HG03025 (cell line): ENCODE data around the gene SLC25A30.
"Not testable (repeated sequence)": the region's sequence is repeated elsewhere in the genome, so short reads cannot be mapped to it uniquely, and the experiment has no call there.

Experiments
- ATAC-seq: cut with Tn5 transposase; IDR thresholded peaks from one replicate; pipeline ENCODE4 v1.9.1; 2021; ENCODE audit warnings: mild to moderate bottlenecking, moderate library complexity; ENCODE audit not compliant: unreplicated experiment, low FRiP score

The SLC25A30 gene

GRCh38 chr13:45433381-45433790 is 15.2 kb upstream of the SLC25A30 start:
- ATAC-seq: no peak

GRCh38 chr13:45432737-45433380 is 14.7 kb upstream of the SLC25A30 start:
- ATAC-seq: no peak

DNA sequence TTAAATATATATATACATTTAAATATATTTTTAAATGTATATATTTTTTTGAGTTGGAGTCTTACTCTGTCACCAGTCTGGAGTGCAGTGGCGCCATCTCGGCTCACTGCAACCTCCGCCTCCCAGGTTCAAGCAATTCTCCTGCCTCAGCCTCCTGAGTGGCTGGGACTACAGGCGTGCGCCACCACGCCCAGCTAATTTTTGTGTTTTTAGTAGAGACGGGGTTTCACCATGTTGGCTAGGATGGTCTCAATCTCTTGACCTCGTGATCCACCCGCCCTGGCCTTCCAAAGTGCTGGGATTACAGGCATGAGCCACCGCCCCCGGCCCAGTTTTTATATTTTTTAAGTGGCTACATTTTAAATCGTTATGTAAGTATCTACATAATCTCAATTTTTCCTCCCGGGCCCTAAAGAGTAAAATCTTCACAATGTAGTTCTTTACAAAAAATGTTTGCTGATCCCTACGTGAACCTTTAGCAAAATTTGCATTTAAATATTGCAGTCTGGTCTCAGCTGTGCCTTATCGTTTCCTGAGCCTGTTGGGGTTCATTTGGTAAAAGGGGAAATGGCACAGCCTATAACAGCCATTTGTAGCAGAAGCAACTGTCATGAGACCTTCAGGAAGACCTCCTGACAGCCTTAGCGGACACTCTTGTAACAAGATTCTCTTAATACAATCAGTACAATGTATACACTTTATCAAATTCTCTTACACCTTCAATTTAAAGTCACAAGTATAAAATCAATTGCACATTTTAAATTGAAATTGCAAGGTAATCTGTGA is 8.1 kb upstream of the SLC25A30 start:
- not testable (repeated sequence) for ATAC-seq

GRCh38 chr13:45422731-45423292 is 4.6 kb upstream of the SLC25A30 start:
- no peak for ATAC-seq

- ATAC-seq: no peak
Observed at GRCh38 chr13:45419945-45420344, 1.8 kb upstream of the SLC25A30 start.

GRCh38 chr13:45419389-45419788 is 1.2 kb upstream of the SLC25A30 start:
- not testable (repeated sequence) for ATAC-seq

DNA sequence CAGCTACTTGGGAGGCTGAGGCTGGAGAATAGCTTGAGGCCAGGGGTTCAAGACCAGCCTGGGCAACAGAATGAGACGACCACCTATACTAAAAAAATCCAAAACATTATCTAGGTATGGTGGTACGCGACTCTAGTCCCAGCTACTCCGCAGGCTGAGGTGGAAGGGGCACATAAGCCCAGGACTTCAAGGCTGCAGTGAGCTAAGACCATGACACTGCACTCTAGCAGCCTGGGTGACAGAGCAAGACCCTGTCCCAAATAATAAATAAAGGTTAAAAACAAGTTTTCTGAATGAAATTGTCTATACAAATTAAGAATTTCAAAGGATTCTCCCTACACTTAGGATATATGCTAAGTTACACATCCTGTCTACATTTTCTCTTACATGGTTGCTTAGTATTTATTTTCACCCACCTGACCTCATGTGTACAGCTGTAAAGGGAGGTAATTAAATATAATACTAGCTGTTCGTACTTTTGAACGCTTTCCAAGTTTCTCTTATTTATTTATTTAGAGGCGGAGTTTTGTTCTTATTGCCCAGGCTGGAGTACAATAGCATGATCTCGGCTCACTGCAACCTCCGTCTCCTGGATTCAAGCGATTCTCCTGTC is 1.6 kb downstream of the SLC25A30 start:
- no peak for ATAC-seq

DNA sequence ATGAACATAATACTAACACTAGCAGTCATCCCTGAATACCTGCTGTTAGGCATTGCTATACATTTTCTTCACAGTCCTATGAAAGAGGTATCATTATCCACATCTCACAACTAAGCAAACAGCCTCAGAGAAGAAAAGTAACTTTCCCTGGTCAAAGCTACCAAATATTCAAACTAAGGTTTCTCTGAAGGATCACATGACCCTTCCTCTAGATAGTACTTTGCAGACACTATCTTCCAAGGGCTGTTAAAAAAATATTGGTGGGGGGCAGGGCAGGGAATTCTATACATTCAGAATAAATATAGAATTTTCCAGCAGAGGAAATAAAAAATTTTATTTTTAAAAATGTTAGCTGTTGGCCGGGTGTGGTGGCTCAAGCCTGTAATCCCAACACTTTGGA is 3.1 kb downstream of the SLC25A30 start:
- no peak for ATAC-seq

DNA sequence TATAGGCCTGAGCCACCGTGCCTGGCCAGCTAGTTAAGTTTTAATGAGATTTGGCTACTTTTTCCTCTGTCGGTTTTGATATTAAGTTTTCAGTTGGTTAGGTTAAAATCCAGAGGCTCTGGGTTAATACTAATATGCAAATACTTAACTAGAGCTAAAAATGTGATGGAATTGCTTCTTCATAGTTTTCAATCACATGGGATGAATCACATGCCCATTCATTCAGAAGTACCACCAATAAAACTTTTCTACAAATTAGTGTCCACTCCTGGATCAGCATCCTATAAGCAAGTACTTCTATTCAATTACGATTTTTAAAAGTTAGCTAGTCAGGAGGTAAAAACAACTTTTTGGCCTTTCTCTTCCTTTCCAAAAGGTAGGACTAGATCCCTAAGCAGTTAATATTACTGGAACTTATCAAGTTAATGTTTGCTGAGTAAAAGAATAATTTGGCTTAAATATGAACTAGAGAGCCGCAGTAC is 4.3 kb downstream of the SLC25A30 start:
- no peak for ATAC-seq

GRCh38 chr13:45412274-45413049 is 5.7 kb downstream of the SLC25A30 start:
- no peak for ATAC-seq

- ATAC-seq: no peak
Observed at GRCh38 chr13:45411631-45412030, 6.5 kb downstream of the SLC25A30 start.

GRCh38 chr13:45411221-45411620 is 7.0 kb downstream of the SLC25A30 start:
- no peak for ATAC-seq

- no peak for ATAC-seq
Observed at GRCh38 chr13:45410466-45410865, 7.7 kb downstream of the SLC25A30 start.

- ATAC-seq: no peak
Observed at GRCh38 chr13:45410001-45410400, 8.2 kb downstream of the SLC25A30 start.

DNA sequence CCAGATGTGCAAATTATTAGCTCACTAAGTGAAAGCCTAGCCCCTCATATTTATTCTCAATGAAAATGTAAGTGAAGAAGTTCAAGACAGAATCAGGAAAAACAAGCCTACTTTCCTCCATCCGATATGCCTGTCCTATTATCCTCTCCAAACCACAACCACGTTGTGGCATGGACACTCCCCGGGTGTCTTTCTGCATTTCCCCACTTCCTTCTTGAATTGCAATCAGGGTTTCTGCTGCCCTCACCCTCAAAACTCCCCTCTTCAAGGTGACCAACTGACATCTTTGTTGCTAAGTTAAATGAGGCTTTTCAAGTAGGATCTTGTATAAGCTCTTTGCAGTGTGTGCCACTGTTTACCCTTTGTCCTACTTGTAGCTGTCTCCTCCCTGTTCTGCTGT is 11.8 kb downstream of the SLC25A30 start:
- ATAC-seq: no peak

GRCh38 chr13:45403081-45403480 is 15.1 kb downstream of the SLC25A30 start:
- ATAC-seq: no peak

GRCh38 chr13:45402641-45403040 is 15.5 kb downstream of the SLC25A30 start:
- no peak for ATAC-seq

- ATAC-seq: no peak
Observed at GRCh38 chr13:45401314-45401713, 16.9 kb downstream of the SLC25A30 start.

- ATAC-seq: no peak
Observed at GRCh38 chr13:45398877-45399276, 19.3 kb downstream of the SLC25A30 start.

- no peak for ATAC-seq
Observed at GRCh38 chr13:45396533-45397095, 21.6 kb downstream of the SLC25A30 start.
